CD14-positive monocyte (primary cell): Measurements from ENCODE around the gene TMEM169. TPM values are rescaled to one million over a fixed set of nuclear protein-coding genes. Genes with fewer than 3 reads are reported as not detected.

Source experiments
- DNase-seq, 3 donors: peaks; one replicate each; pipeline ENCODE4 v3.0.0-alpha.2; 2011 to 2022
- H2AFZ ChIP-seq: 2 replicates; pipeline ENCODE4 v1.6.0; 2012; ENCODE audit warnings: mild to moderate bottlenecking, low read depth, low read length, inconsistent platforms; ENCODE audit not compliant: insufficient read depth, poor library complexity, severe bottlenecking
- H3K27ac ChIP-seq, 2 donors: 1 replicate in 1 of 2; 2 replicates in 1 of 2; pipeline ENCODE4 v1.5.1; 2012 to 2013; ENCODE audit warnings: low read length in 2 of 2, control low read depth in 1 of 2, inconsistent platforms in 1 of 2, low read depth in 1 of 2, mild to moderate bottlenecking in 1 of 2
- H3K27me3 ChIP-seq, 2 donors: one replicate each; pipeline versions ENCODE4 v1.6.0 to v1.6.1; 2011 to 2013; ENCODE audit warnings: low read length in 2 of 2; ENCODE audit not compliant: control insufficient read depth in 2 of 2, insufficient read depth in 2 of 2
- H3K36me3 ChIP-seq, 2 donors: replicated peaks in 1 of 2; 1 replicate in 1 of 2; 2 replicates in 1 of 2; pipeline versions ENCODE4 v1.5.1 to v1.6.1; 2012 to 2013; ENCODE audit warnings: low read length in 2 of 2, control low read depth in 1 of 2, inconsistent platforms in 1 of 2, mild to moderate bottlenecking in 1 of 2; ENCODE audit not compliant: insufficient read depth in 2 of 2, control insufficient read depth in 1 of 2
- H3K4me1 ChIP-seq, 2 donors: 1 replicate in 1 of 2; 2 replicates in 1 of 2; pipeline versions ENCODE4 v1.5.1 to v1.6.1; 2012 to 2013; ENCODE audit warnings: low read length in 2 of 2, control low read depth in 1 of 2, inconsistent platforms in 1 of 2, mild to moderate bottlenecking in 1 of 2, moderate library complexity in 1 of 2; ENCODE audit not compliant: insufficient read depth in 2 of 2, control insufficient read depth in 1 of 2
- H3K4me2 ChIP-seq: replicated peaks from 2 replicates; pipeline ENCODE3; 2012; ENCODE audit warnings: low read length, moderate library complexity, mild to moderate bottlenecking; ENCODE audit not compliant: poor library complexity, severe bottlenecking; ENCODE audit errors: extremely low read depth
- H3K4me3 ChIP-seq, 3 experiments: fragments of 200-600 bp in 1 of 3; sonication (generic) in 1 of 3; replicated peaks in 1 of 3; 1 replicate in 2 of 3; 2 replicates in 1 of 3; pipeline ENCODE4 v1.5.1; 2011 to 2013; ENCODE audit warnings: low read length in 3 of 3, mild to moderate bottlenecking in 3 of 3, control low read depth in 2 of 3, low read depth in 2 of 3, inconsistent platforms in 1 of 3, moderate library complexity in 1 of 3
- H3K79me2 ChIP-seq: 2 replicates; pipeline ENCODE4 v1.6.0; 2012; ENCODE audit warnings: mild to moderate bottlenecking, control low read depth, inconsistent platforms, low read length, moderate library complexity; ENCODE audit not compliant: insufficient read depth
- H3K9ac ChIP-seq: 2 replicates; pipeline ENCODE4 v1.6.0; 2017; ENCODE audit warnings: low read length, mild to moderate bottlenecking; ENCODE audit not compliant: insufficient read depth, poor library complexity, severe bottlenecking
- H3K9me3 ChIP-seq, 2 donors: replicated peaks in 1 of 2; 1 replicate in 1 of 2; 2 replicates in 1 of 2; pipeline versions ENCODE4 v1.5.1 to v1.6.1; 2012 to 2013; ENCODE audit warnings: low read length in 2 of 2, control low read depth in 1 of 2; ENCODE audit not compliant: control insufficient read depth in 1 of 2, insufficient read depth in 1 of 2
- H4K20me1 ChIP-seq: 2 replicates; pipeline ENCODE4 v1.6.0; 2012; ENCODE audit warnings: mild to moderate bottlenecking, low read length, control low read depth, moderate library complexity; ENCODE audit not compliant: insufficient read depth
- H3K27ac Mint-ChIP-seq, 7 donors: one replicate each; pipeline ENCODE4 v1.8.0; 2020; ENCODE audit warnings: mild to moderate bottlenecking in 7 of 7, mixed read lengths in 7 of 7, moderate library complexity in 6 of 7, inconsistent platforms in 2 of 7
- H3K27me3 Mint-ChIP-seq, 3 donors: one replicate each; pipeline ENCODE4 v1.8.0; 2021 to 2022; ENCODE audit warnings: low read depth in 3 of 3, mild to moderate bottlenecking in 3 of 3, mixed read lengths in 3 of 3, moderate library complexity in 3 of 3, inconsistent platforms in 1 of 3
- H3K36me3 Mint-ChIP-seq, 2 donors: one replicate each; pipeline ENCODE4 v1.8.0; 2020; ENCODE audit warnings: mixed read lengths in 2 of 2, inconsistent platforms in 1 of 2, mild to moderate bottlenecking in 1 of 2
- H3K4me1 Mint-ChIP-seq: one replicate; pipeline ENCODE4 v1.8.0; 2020; ENCODE audit warnings: mild to moderate bottlenecking, mixed read lengths
- H3K4me3 Mint-ChIP-seq, 2 donors: one replicate each; pipeline ENCODE4 v1.8.0; 2020; ENCODE audit warnings: mild to moderate bottlenecking in 2 of 2, mixed read lengths in 2 of 2, moderate library complexity in 1 of 2
- H3K9me3 Mint-ChIP-seq, 7 donors: one replicate each; pipeline ENCODE4 v1.8.0; 2020 to 2022; ENCODE audit warnings: mixed read lengths in 7 of 7, mild to moderate bottlenecking in 6 of 7, moderate library complexity in 6 of 7, inconsistent platforms in 2 of 7
- WGBS: methylation state at CpG from one replicate; pipeline ENCODE4 v1.1.5; 2013; ENCODE audit warnings: missing lambda C conversion rate; ENCODE audit not compliant: insufficient coverage; 5-methylcytosine and 5-hydroxymethylcytosine counted together
- intact Hi-C, 2 donors: fragments of 100-400 bp; cut with micrococcal nuclease; formaldehyde crosslinking; loops; one replicate each; pipeline versions ENCODE4 v1.15.0 to v1.15.1; 2023
- polyA plus RNA-seq, 3 donors: library from polyadenylated mRNA; depleted of rRNA in 1 of 3; unstranded in 2 of 3; stranded (reverse) in 1 of 3; fragments of 300-500 nt in 2 of 3; fragments of >200 nt in 1 of 3; fragmentation: Illumina TruSeq in 2 of 3; gene quantifications; 1 replicate in 2 of 3; 2 replicates in 1 of 3; pipeline ENCODE4 v1.2.3, GENCODE V29; 2012 to 2021
- TF ChIP-seq, protein P1 (sequence below): fragments of 200-600 bp; IDR thresholded peaks from one replicate; pipeline ENCODE4 v1.8.0; 2022; ENCODE audit warnings: antibody characterized with exemption, mild to moderate bottlenecking

TMEM169 gene
- polyA plus RNA-seq, 3 donors, result 0.24 to 0.92 (median 0.74) TPM

DNA sequence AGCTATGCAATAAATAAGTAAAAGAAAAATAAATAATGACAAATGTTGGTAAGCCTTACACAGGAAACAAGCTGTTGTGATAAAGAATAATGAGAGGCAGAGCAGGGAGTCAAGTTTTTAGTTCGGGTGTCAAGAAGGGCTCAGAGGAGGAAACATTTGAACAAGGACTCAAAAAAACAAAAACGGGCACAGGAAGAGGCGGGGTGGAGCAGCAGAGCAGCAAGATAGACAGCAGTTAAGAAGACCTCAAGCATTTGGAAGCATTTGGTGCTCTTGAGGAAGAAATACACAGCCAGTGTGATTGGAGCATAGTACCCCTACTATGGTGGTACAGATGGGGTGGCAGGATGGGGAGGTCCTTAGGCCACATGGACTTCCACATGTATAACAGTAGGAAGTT is 2.8 kb downstream of the TMEM169 start:
- TF ChIP-seq, protein P1, sequence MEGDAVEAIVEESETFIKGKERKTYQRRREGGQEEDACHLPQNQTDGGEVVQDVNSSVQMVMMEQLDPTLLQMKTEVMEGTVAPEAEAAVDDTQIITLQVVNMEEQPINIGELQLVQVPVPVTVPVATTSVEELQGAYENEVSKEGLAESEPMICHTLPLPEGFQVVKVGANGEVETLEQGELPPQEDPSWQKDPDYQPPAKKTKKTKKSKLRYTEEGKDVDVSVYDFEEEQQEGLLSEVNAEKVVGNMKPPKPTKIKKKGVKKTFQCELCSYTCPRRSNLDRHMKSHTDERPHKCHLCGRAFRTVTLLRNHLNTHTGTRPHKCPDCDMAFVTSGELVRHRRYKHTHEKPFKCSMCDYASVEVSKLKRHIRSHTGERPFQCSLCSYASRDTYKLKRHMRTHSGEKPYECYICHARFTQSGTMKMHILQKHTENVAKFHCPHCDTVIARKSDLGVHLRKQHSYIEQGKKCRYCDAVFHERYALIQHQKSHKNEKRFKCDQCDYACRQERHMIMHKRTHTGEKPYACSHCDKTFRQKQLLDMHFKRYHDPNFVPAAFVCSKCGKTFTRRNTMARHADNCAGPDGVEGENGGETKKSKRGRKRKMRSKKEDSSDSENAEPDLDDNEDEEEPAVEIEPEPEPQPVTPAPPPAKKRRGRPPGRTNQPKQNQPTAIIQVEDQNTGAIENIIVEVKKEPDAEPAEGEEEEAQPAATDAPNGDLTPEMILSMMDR, result no peak
- Mint-ChIP-seq H3K27ac (peak overlapping the region in 2 of 7 donors; percentile 2 to 68), H3K9me3 (peaks cover 0 to 2% (median 0%) of the 10 kb centered on the region in 7 donors), H3K4me1 (peaks cover 49% of the 10 kb centered on the region), H3K36me3 (peaks cover 0 to 4% of the 10 kb centered on the region in 2 donors), H3K27me3 (peaks cover 0 to 4% (median 2%) of the 10 kb centered on the region in 3 donors), H3K4me3 (no peak overlapping the region)
- intact Hi-C loops, result no loop called here
- Histone ChIP-seq H3K36me3 (no peaks in the 10 kb centered on the region), H4K20me1 (no peaks in the 10 kb centered on the region), H3K27ac (no peak overlapping the region), H3K4me3 (no peak overlapping the region), H3K9me3 (no peaks in the 10 kb centered on the region), H3K79me2 (peaks cover 31% of the 10 kb centered on the region), H2AFZ (no peak overlapping the region), H3K27me3 (no peaks in the 10 kb centered on the region), H3K9ac (no peak overlapping the region), H3K4me2 (no peak overlapping the region), H3K4me1 (peaks cover 25 to 42% of the 10 kb centered on the region in 2 donors)
- 50% methylated on average over 3 of the region's 3 CpGs for WGBS
- DNase-seq, result no peak

DNA sequence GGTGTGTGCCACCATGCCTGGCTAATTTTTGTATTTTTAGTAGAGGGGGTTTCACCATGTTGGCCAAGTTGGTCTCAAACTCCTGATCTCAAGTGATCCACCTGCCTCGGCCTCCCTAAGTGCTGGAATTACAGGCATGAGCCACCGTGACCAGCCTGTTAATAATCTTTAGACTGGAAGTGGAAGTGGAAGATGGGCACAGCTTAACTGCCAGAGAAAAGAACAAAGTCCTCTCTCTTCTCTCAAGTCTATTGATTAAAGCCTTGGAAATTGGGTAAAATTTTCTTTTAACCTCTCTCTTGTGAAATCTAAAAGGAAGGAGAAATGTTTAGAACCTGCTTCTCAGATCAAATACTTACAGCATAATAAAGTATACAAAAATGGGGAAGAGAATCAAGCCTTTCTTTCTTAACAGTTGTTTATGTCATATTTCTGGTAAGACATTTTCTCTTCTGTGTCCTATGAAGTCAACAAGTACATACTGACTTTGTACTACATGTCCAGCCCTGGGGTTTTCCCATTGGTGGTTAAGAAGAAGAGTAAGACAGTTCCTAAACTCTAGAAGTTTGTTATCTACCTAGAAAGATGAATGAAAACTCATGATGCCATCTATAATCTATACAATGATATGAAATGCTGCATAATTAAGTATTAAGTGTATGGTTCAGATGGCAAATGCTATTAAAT is 4.6 kb downstream of the TMEM169 start:
- Mint-ChIP-seq H3K9me3 (peaks cover 0 to 2% (median 0%) of the 10 kb centered on the region in 7 donors), H3K27me3 (peaks cover 0 to 5% (median 2%) of the 10 kb centered on the region in 3 donors), H3K4me1 (peaks cover 39% of the 10 kb centered on the region), H3K36me3 (peaks cover 0 to 4% of the 10 kb centered on the region in 2 donors), H3K27ac (peak overlapping the region in 1 of 7 donors; percentile 17), H3K4me3 (no peak overlapping the region)
- Histone ChIP-seq H3K36me3 (no peaks in the 10 kb centered on the region), H3K79me2 (peaks cover 15% of the 10 kb centered on the region), H2AFZ (no peak overlapping the region), H3K9me3 (no peaks in the 10 kb centered on the region), H3K4me1 (peaks cover 19 to 29% of the 10 kb centered on the region in 2 donors), H3K9ac (no peak overlapping the region), H3K4me3 (no peak overlapping the region), H3K27ac (no peak overlapping the region), H3K4me2 (no peak overlapping the region), H3K27me3 (no peaks in the 10 kb centered on the region), H4K20me1 (no peaks in the 10 kb centered on the region)
- WGBS, result no CpG with 5 or more reads among the region's 2 CpGs
- no peak for DNase-seq
- TF ChIP-seq, protein P1, result no peak
- intact Hi-C loops, result no loop called here
